ENCODE results near the gene MZT2B.
"Not testable (repeated sequence)": the region's sequence is repeated elsewhere in the genome, so short reads cannot be mapped to it uniquely, and the experiment has no call there.

Gene MZT2B

DNA sequence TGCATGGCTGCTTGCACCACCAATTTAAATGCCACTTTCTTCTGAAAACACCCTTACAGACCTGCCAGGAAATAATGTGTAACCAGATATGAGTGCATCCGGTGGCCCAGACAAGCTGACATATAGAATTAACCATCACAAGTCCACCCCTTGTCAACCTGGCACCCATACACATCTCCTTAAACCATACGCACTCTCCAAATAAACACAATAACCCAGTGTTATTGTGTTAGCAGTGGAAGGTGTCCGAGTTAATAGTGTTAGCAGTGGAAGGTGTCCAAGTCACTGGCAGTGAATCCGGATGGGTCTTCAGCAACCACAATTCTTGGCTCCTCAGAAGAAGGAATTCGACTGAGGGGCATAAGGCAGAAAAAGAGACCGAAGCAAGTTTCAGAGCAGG, 33.5 kb upstream of the MZT2B start:
- DNase-seq (ENCODE audit: low read depth); H3K4me3 ChIP-seq (ENCODE audit: low read depth, low read length): not testable (repeated sequence)

DNA sequence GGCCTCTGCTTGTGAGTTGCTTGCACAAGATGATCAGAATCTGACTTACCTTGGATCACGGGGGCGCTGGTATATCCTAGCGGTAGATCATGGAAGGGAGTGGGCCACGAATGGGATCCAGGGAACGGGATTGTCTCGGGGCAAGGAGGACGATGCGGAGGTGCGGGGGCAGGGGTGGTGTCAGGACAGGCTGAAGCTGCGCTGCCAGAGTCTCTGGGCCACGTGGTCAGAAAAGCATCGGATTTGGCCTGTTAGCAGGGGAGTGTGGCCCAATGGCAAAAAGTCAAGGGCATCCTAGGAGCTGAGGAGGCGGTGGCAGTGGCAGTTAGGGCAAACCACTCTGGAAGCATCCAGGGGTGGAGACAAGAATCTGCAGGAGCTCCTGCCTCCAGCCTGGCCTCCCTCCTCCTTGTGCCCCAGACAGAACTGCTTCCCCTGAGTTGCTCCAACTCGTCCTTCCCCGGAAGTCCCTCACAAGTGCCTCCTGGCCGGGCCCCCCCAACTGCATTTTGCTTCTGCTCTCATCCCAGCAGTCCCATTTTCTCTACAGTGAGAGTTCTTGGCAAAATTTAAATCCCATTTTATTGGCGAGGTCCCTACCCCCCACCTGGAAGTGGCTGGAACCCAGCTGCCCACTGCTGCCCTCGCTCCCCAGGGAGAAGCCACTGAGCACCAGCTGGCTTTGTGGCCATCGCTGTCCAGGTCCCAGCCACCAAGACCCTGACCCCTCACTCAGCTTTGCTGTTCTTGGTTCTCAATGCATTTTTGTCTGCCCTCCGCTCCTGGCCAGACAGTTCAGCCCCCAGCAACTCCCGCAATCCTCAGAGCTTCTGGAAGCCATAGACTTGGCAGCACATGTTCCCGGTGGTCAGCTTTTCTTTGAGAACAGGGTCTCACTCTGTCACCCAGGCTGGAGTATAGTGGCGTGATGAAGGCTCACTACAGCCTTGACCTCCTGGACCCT, 31.6 kb upstream of the MZT2B start:
- TF ChIP-seq, protein P1, sequence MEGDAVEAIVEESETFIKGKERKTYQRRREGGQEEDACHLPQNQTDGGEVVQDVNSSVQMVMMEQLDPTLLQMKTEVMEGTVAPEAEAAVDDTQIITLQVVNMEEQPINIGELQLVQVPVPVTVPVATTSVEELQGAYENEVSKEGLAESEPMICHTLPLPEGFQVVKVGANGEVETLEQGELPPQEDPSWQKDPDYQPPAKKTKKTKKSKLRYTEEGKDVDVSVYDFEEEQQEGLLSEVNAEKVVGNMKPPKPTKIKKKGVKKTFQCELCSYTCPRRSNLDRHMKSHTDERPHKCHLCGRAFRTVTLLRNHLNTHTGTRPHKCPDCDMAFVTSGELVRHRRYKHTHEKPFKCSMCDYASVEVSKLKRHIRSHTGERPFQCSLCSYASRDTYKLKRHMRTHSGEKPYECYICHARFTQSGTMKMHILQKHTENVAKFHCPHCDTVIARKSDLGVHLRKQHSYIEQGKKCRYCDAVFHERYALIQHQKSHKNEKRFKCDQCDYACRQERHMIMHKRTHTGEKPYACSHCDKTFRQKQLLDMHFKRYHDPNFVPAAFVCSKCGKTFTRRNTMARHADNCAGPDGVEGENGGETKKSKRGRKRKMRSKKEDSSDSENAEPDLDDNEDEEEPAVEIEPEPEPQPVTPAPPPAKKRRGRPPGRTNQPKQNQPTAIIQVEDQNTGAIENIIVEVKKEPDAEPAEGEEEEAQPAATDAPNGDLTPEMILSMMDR (IDR thresholded peaks at IDR 0.05; ENCODE audit: insufficient read depth, low read depth, low read length, missing control alignments), result no peak
- no peak for DNase-seq (ENCODE audit: low read depth)

DNA sequence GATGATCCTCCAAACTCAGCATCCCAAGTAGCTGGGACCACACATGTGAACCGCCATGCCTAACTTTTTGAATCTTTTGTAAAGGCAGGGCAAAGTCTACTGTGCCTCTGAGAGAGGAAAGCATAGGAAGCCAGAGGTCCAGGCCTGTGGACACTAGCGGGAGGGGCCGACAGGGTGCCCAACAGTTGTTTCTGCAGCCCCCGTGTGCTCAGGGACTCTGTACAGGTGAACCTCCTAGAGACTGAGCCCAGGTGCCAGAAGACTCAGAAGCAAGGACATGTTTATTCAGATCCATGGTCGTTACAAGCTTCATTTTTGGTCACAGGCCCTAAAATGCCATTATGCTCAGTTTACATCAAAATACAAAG, 30.9 kb upstream of the MZT2B start:
- not testable (repeated sequence) for DNase-seq (ENCODE audit: low read depth); H3K4me3 ChIP-seq (ENCODE audit: low read depth, low read length)

More for the DNA sequence above, 31.6 kb upstream of the MZT2B start:
- no peak overlapping the region for H3K4me3 ChIP-seq (ENCODE audit: low read depth, low read length)

DNA sequence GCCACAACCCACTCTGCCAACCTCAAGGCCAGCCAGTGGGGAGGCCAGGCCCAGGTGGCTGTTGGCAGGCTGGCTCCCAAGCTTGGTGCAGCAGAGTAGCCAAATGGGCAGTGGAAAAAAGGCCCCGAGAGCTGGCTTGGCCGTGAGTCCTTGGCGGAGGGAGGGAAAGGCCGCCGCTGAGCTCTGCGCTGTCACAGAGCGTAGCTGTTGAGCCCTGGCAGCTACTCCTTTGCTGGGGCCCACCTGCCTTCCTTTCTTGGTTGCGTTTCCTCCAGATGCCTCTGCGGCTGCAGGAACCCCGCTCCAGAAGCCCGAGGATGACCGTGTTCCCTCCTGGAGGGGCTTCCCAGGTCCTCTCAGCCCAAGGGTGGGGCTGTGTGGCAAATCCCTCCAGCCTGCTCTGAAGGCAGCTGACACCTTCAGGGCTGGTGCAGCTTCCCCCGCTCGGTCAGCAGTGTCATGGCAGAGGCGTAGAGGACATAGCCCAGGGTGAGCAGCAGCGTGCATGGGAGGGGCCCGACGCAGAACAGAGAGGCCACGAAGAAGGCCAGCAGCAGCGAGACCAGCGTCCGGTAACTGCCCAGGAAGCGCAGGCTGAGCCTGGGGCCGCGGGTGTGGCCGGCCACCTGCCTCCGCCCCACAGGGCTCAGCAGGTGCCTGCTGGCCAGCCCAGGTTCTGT, 29.8 kb upstream of the MZT2B start:
- H3K4me3 ChIP-seq (ENCODE audit: low read depth, low read length); DNase-seq (ENCODE audit: low read depth): not testable (repeated sequence)

DNA sequence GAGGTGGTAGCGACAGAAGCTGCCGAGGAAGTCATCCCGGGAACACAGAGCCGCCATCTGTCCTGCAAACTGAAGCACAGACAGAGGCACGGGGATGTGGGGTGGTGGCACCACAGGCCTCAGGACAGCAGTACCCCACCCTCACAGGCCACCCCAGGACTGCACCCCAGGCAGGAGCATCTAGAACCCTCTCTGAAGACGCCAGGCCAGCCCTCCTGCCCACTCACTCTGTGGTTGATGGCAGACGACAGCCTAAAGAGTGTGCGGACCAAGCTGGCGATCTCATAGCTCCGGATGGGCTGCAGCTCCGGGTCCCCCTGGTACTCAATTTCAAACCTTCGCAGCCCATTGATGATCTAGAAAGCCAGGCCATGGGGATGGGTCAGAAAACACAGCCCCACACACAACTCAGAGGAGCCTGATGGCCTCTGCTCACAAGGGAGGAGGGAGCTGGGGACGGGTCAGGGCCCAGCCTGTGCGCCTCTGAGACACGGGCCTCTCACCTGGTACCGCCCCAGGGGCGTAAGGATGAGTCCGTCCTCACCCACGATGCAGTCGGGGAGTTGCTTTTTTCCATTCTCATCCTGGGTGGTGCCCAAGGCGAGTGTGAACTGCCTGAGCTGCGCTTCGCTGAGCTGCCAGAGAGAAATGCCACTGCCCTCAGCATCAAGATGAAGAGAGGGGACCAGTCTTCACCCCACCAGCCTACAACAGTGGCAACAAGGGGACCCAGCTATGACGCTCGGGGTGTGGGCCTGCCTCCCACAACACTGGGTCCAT, 29.1 kb upstream of the MZT2B start:
- TF ChIP-seq, protein P1 (IDR thresholded peaks at IDR 0.05; ENCODE audit: insufficient read depth, low read depth, low read length, missing control alignments), result no peak
- H3K4me3 ChIP-seq (ENCODE audit: low read depth, low read length), result no peak overlapping the region

DNA sequence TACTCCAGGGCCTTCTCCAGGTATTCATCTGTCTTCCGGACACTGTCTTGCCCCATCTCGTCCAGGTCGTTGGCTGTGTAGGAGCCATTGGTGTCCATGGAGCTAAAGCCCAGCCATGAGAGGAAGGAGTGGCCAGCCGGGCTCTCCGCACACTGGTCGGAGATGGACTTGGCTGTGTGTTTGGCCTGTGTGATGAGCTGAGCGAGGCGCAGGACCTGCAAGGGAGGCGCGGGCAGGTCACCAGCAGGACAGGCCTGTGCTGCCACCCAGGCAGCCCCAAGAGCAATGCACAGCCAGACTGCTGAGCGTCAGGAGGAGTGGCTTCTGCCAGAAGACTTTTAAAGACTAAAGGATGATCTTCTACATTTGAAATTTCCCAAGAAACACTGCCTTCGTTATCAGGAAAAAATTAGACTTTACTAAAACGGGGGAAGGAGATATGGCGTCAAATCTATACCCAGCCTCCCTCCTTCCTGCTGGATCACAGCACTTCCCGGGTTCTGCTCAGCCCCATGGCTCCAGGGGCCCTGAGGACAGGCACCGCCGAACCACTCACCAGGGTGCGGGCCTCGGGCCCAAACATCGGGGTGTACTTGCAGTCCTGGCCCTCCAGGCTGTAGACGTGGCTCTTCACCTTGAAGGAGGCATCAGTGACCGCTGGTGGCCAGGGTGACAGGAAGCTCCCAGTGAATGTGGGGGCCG, 28.2 kb upstream of the MZT2B start:
- not testable (repeated sequence) for H3K4me3 ChIP-seq (ENCODE audit: low read depth, low read length); DNase-seq (ENCODE audit: low read depth)

More for the DNA sequence above, 29.1 kb upstream of the MZT2B start:
- no peak for DNase-seq (ENCODE audit: low read depth)

DNA sequence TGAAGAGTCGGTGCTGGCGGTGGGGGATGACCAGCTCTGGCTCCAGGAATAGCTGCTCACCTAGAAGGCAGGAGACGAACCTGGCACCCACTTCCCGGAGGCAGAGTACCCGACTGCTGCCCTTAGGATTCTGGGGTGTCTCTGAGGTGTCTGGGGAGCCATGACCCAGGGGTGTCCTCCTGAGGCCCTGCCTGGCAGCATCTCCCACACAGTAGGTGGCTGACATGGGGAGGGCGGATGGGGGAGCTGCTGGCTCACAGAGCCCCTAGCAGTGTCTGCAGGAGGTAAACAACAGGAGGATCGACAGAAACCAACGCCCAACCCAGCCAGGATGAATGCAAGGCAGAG, 27.7 kb upstream of the MZT2B start:
- not testable (repeated sequence) for H3K4me3 ChIP-seq (ENCODE audit: low read depth, low read length); DNase-seq (ENCODE audit: low read depth)

DNA sequence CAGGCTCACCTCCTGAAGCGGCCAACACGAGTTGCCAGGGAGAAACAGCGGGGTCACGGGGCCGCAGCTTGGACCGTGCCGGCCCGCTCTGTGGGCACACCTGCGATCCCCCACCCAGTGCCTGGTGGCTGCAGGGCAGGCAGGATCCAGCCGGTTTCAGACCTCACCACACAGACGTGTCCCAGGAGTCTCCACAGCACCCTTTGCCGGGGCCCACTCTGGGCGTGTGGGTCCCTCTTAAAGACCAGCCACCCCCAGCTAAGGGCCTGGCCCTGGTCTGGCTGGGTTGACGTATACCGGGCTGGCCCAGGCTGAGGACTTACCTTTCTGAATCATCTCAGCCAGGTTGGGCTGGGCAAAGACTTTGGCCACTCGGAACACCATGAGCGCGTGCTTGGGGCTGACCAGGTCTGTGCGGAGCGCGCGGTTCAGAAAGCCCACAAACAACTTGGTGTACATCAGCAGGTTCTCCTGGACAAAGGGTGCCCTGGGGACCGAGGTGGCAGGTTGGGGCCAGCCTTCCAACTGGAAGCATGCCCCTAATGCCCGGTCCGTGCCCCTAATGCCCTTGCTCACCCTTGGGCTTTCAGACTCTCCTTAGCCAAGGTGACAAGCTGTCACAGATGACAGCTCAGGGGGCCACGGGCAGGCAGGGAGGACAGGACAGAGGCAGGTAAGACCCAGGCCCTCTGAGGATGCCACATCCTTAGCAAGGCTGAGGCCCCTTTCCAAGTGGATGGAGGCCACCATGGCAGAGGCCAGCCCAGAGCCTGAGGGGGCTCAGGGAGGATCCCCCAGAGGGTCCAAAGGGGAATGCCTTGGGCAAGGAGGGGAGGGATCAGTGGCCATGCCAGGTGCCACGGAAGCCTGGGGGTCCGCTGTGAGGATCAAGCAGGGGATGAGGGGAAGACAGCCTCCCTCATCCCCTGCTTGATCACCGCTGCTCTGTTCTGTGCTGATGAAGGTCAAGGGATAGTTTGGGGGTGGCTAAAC, 27.0 kb upstream of the MZT2B start:
- no peak overlapping the region for H3K4me3 ChIP-seq (ENCODE audit: low read depth, low read length)
- DNase-seq (ENCODE audit: low read depth), result no peak
- TF ChIP-seq, protein P1 (IDR thresholded peaks at IDR 0.05; ENCODE audit: insufficient read depth, low read depth, low read length, missing control alignments), result no peak
